ENCODE measurements around the gene EID3.

Gene EID3

GRCh38 chr12:104353012-104353981, 49.8 kb downstream of the EID3 start:
- FAIRE-seq: no peak
- no peak for DNase-seq (ENCODE audit: low spot score)

- no peak for DNase-seq (ENCODE audit: low spot score)
These were observed 50.8 kb downstream of the EID3 start for GRCh38 chr12:104354167-104354867.

More at GRCh38 chr12:104354167-104354867, 50.8 kb downstream of the EID3 start:
- FAIRE-seq: no peak

Measured in urothelium cell line (cell line).